ENCODE results near the gene CSF2.

Gene CSF2

DNA sequence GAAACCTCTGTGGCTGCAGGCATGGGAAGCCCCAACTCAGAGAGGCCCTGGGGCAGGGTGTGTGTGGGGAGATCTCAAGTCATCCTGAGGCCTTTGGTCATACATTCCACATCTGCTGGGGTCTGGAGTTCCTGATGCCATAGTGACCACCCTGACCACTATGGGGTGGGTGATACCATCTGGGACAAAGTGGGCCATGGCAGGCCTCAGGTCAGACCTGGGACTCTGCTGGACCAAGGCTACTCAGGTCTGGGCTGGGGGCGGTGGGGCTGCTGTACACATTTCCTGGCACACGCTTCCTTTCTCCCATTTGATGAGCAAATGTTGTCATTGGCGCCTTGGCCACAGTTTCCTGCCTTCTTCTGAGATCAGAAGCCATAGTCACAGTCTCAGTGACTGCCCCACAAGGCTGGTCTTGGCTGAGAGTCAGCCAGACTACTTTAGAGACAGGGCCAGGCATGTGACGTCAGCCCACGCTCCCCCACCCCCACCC, 47.0 kb upstream of the CSF2 start:
- DNase-seq: no peak
- Histone ChIP-seq H3K27me3 (ENCODE audit: control insufficient read depth in 1 of 2, insufficient read depth in 1 of 2, low read length in 2 of 2) (peaks cover 26 to 41% of the 10 kb centered on the region in 2 experiments), H3K9me3 (ENCODE audit: control insufficient read depth, low read length) (no peaks in the 10 kb centered on the region), H2BK5ac (ENCODE audit: low read depth, low read length, poor library complexity, severe bottlenecking) (no peak overlapping the region), H2BK120ac (ENCODE audit: low read depth, low read length) (no peak overlapping the region), H3K4ac (ENCODE audit: low read depth in 1 of 2, low read length in 2 of 2) (no peak overlapping the region), H3K9ac (ENCODE audit: low read length) (no peak overlapping the region), H3K23ac (ENCODE audit: low read length in 2 of 2) (no peak overlapping the region), H2AK5ac (ENCODE audit: low read length, severe bottlenecking) (no peak overlapping the region), H3K18ac (ENCODE audit: low read depth in 1 of 2, low read length in 2 of 2) (no peak overlapping the region), H4K91ac (ENCODE audit: low read length) (no peak overlapping the region), H3K79me1 (replicated peaks; ENCODE audit: low read length, poor library complexity, severe bottlenecking) (no peaks in the 10 kb centered on the region), H3K36me3 (ENCODE audit: control insufficient read depth in 1 of 2, insufficient read depth in 2 of 2, low read depth in 1 of 2, low read length in 2 of 2) (no peaks in the 10 kb centered on the region), H4K8ac (ENCODE audit: low read length) (no peak overlapping the region), H3K4me2 (ENCODE audit: low read length, poor library complexity, severe bottlenecking) (no peak overlapping the region), H3K27ac (ENCODE audit: low read length, poor library complexity, severe bottlenecking) (no peak overlapping the region), H2BK15ac (ENCODE audit: low read depth, poor library complexity, severe bottlenecking) (no peak overlapping the region), H3K4me1 (ENCODE audit: control insufficient read depth, insufficient read depth, low read depth, low read length) (no peaks in the 10 kb centered on the region), H3K4me3 (ENCODE audit: insufficient read depth in 1 of 2, low read depth in 1 of 2, low read length in 2 of 2) (no peak overlapping the region), H2AFZ (ENCODE audit: low read depth, low read length) (no peak overlapping the region), H3K14ac (ENCODE audit: low read length in 2 of 2) (no peak overlapping the region), H2BK12ac (ENCODE audit: low read length in 2 of 2) (no peak overlapping the region)
- WGBS: 65% methylated on average over 5 of the region's 5 CpGs

DNA sequence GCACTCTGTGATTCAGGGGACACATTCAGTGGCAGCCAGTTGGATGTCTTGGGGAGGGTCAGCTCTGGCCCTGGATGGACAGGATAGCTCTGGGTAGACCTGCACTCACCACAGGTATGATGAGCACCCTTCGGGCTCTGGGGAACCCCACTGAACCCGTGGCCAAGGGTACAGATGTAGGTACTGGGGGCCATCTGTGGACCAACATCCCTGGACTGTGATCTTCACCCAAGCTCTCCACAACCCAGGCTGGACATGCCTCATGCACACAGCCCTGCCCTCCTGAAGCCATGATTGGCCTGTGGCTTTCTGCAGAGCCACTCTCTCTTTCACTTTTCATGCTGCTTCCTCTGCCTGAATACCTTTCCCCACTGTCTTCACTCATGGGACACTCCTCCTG, 46.6 kb upstream of the CSF2 start:
- Histone ChIP-seq H4K8ac (ENCODE audit: low read length) (no peak overlapping the region), H3K27ac (ENCODE audit: low read length, poor library complexity, severe bottlenecking) (no peak overlapping the region), H3K27me3 (ENCODE audit: control insufficient read depth in 1 of 2, insufficient read depth in 1 of 2, low read length in 2 of 2) (peaks cover 26 to 43% of the 10 kb centered on the region in 2 experiments), H3K4ac (ENCODE audit: low read depth in 1 of 2, low read length in 2 of 2) (no peak overlapping the region), H3K14ac (ENCODE audit: low read length in 2 of 2) (no peak overlapping the region), H3K36me3 (ENCODE audit: control insufficient read depth in 1 of 2, insufficient read depth in 2 of 2, low read depth in 1 of 2, low read length in 2 of 2) (no peaks in the 10 kb centered on the region), H3K18ac (ENCODE audit: low read depth in 1 of 2, low read length in 2 of 2) (no peak overlapping the region), H3K4me1 (ENCODE audit: control insufficient read depth, insufficient read depth, low read depth, low read length) (no peaks in the 10 kb centered on the region), H3K79me1 (replicated peaks; ENCODE audit: low read length, poor library complexity, severe bottlenecking) (no peaks in the 10 kb centered on the region), H3K4me2 (ENCODE audit: low read length, poor library complexity, severe bottlenecking) (no peak overlapping the region), H4K91ac (ENCODE audit: low read length) (no peak overlapping the region), H2AK5ac (ENCODE audit: low read length, severe bottlenecking) (no peak overlapping the region), H2BK5ac (ENCODE audit: low read depth, low read length, poor library complexity, severe bottlenecking) (no peak overlapping the region), H2BK12ac (ENCODE audit: low read length in 2 of 2) (no peak overlapping the region), H3K9me3 (ENCODE audit: control insufficient read depth, low read length) (no peaks in the 10 kb centered on the region), H2BK120ac (ENCODE audit: low read depth, low read length) (no peak overlapping the region), H2AFZ (ENCODE audit: low read depth, low read length) (no peak overlapping the region), H3K4me3 (ENCODE audit: insufficient read depth in 1 of 2, low read depth in 1 of 2, low read length in 2 of 2) (no peak overlapping the region), H3K23ac (ENCODE audit: low read length in 2 of 2) (no peak overlapping the region), H2BK15ac (ENCODE audit: low read depth, poor library complexity, severe bottlenecking) (no peak overlapping the region), H3K9ac (ENCODE audit: low read length) (no peak overlapping the region)
- WGBS: 78% methylated on average over 2 of the region's 2 CpGs
- DNase-seq: no peak

DNA sequence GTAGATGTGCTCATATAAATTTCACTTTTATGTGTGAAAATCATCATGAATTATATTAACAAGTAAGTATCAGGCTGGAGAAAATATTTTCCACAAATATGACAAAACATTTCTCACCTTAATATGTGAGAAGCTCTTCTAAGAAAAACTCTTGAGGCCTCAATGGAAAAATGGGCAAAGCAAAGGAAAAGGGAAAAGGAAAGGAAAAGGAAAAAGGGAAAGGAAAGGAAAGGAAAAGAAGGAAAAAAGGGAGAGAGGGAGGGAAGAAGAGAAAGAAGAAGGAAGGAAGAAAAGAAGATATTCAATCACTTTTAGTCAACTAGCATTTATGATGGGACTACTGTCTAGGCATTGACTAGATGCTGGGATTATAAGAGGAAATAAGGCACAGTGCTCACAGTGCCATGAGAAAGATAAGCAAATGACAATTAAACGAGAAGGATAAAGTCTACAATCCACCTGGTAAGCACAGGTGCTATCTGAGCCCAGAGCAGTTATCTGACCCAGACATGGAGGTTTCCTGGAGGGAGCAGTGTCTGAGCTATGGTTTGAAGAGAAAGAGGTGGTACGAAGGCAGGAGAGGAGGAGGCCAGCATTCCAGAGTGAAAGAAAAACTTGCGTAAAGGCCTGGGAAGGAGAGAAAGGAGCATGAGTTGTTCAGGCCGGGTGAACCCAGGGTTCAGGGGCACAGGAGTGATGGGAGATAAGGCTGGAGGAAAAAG, 43.8 kb upstream of the CSF2 start:
- Histone ChIP-seq H2BK5ac (ENCODE audit: low read depth, low read length, poor library complexity, severe bottlenecking) (no peak overlapping the region), H3K18ac (ENCODE audit: low read depth in 1 of 2, low read length in 2 of 2) (no peak overlapping the region), H4K91ac (ENCODE audit: low read length) (no peak overlapping the region), H3K9me3 (ENCODE audit: control insufficient read depth, low read length) (peaks cover 13% of the 10 kb centered on the region), H2AFZ (ENCODE audit: low read depth, low read length) (no peak overlapping the region), H4K8ac (ENCODE audit: low read length) (no peak overlapping the region), H3K4me2 (ENCODE audit: low read length, poor library complexity, severe bottlenecking) (no peak overlapping the region), H3K79me1 (replicated peaks; ENCODE audit: low read length, poor library complexity, severe bottlenecking) (no peaks in the 10 kb centered on the region), H2BK15ac (ENCODE audit: low read depth, poor library complexity, severe bottlenecking) (no peak overlapping the region), H3K14ac (ENCODE audit: low read length in 2 of 2) (no peak overlapping the region), H3K23ac (ENCODE audit: low read length in 2 of 2) (no peak overlapping the region), H2BK12ac (ENCODE audit: low read length in 2 of 2) (no peak overlapping the region), H2BK120ac (ENCODE audit: low read depth, low read length) (no peak overlapping the region), H3K9ac (ENCODE audit: low read length) (no peak overlapping the region), H3K36me3 (ENCODE audit: control insufficient read depth in 1 of 2, insufficient read depth in 2 of 2, low read depth in 1 of 2, low read length in 2 of 2) (no peaks in the 10 kb centered on the region), H3K4ac (ENCODE audit: low read depth in 1 of 2, low read length in 2 of 2) (no peak overlapping the region), H3K27ac (ENCODE audit: low read length, poor library complexity, severe bottlenecking) (no peak overlapping the region), H3K4me1 (ENCODE audit: control insufficient read depth, insufficient read depth, low read depth, low read length) (no peaks in the 10 kb centered on the region), H3K27me3 (ENCODE audit: control insufficient read depth in 1 of 2, insufficient read depth in 1 of 2, low read length in 2 of 2) (peaks cover 14 to 30% of the 10 kb centered on the region in 2 experiments), H3K4me3 (ENCODE audit: insufficient read depth in 1 of 2, low read depth in 1 of 2, low read length in 2 of 2) (no peak overlapping the region), H2AK5ac (ENCODE audit: low read length, severe bottlenecking) (no peak overlapping the region)
- no peak for DNase-seq
- 83% methylated on average over 4 of the region's 4 CpGs for WGBS

DNA sequence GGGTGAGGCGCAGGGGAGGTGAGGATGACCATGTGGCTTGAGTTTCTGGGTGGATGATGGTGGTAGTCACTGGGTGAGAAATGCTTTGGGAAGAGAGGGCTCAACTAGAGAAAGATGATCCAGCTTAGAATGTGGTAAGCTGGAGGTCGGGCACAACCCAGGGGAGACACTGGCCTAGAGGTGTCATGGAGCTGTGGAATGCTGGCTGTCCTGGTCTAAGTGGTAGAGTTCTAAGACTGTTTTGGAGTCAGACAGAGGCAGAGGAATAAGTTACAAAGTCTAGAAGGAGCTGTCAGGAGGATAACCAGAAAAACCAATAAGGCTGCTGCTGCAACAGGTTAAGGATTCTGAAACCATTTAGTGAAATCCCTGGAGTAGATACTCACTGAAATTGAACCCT, 43.0 kb upstream of the CSF2 start:
- H3K18ac ChIP-seq (ENCODE audit: low read depth in 1 of 2, low read length in 2 of 2): no peak overlapping the region
- no peak overlapping the region for H3K23ac ChIP-seq (ENCODE audit: low read length in 2 of 2)
- no peak overlapping the region for H2AFZ ChIP-seq (ENCODE audit: low read depth, low read length)
- WGBS: 88% methylated on average over 2 of the region's 2 CpGs
- no peak overlapping the region for H3K14ac ChIP-seq (ENCODE audit: low read length in 2 of 2)
- H2BK15ac ChIP-seq (ENCODE audit: low read depth, poor library complexity, severe bottlenecking): no peak overlapping the region
- H3K79me1 ChIP-seq (replicated peaks; ENCODE audit: low read length, poor library complexity, severe bottlenecking): no peaks in the 10 kb centered on the region
- H4K8ac ChIP-seq (ENCODE audit: low read length): no peak overlapping the region
- H3K27ac ChIP-seq (ENCODE audit: low read length, poor library complexity, severe bottlenecking): no peak overlapping the region
- no peak overlapping the region for H3K4me3 ChIP-seq (ENCODE audit: insufficient read depth in 1 of 2, low read depth in 1 of 2, low read length in 2 of 2)
- peaks cover 14 to 21% of the 10 kb centered on the region in 2 experiments for H3K27me3 ChIP-seq (ENCODE audit: control insufficient read depth in 1 of 2, insufficient read depth in 1 of 2, low read length in 2 of 2)
- no peak overlapping the region for H2BK12ac ChIP-seq (ENCODE audit: low read length in 2 of 2)
- no peak overlapping the region for H3K9ac ChIP-seq (ENCODE audit: low read length)
- H3K36me3 ChIP-seq (ENCODE audit: control insufficient read depth in 1 of 2, insufficient read depth in 2 of 2, low read depth in 1 of 2, low read length in 2 of 2): no peaks in the 10 kb centered on the region
- H3K9me3 ChIP-seq (ENCODE audit: control insufficient read depth, low read length): peaks cover 13% of the 10 kb centered on the region
- H3K4ac ChIP-seq (ENCODE audit: low read depth in 1 of 2, low read length in 2 of 2): no peak overlapping the region
- no peak overlapping the region for H2BK120ac ChIP-seq (ENCODE audit: low read depth, low read length)
- H2BK5ac ChIP-seq (ENCODE audit: low read depth, low read length, poor library complexity, severe bottlenecking): no peak overlapping the region
- no peak overlapping the region for H2AK5ac ChIP-seq (ENCODE audit: low read length, severe bottlenecking)
- no peaks in the 10 kb centered on the region for H3K4me1 ChIP-seq (ENCODE audit: control insufficient read depth, insufficient read depth, low read depth, low read length)
- DNase-seq: no peak
- no peak overlapping the region for H4K91ac ChIP-seq (ENCODE audit: low read length)
- no peak overlapping the region for H3K4me2 ChIP-seq (ENCODE audit: low read length, poor library complexity, severe bottlenecking)
